Measurements from ENCODE around the gene GLYATL2. TPM values are rescaled to one million over a fixed set of nuclear protein-coding genes. Genes with fewer than 3 reads are reported as not detected.

GLYATL2 gene, protein sequence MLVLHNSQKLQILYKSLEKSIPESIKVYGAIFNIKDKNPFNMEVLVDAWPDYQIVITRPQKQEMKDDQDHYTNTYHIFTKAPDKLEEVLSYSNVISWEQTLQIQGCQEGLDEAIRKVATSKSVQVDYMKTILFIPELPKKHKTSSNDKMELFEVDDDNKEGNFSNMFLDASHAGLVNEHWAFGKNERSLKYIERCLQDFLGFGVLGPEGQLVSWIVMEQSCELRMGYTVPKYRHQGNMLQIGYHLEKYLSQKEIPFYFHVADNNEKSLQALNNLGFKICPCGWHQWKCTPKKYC
- 0.52 TPM for total RNA-seq

DNA sequence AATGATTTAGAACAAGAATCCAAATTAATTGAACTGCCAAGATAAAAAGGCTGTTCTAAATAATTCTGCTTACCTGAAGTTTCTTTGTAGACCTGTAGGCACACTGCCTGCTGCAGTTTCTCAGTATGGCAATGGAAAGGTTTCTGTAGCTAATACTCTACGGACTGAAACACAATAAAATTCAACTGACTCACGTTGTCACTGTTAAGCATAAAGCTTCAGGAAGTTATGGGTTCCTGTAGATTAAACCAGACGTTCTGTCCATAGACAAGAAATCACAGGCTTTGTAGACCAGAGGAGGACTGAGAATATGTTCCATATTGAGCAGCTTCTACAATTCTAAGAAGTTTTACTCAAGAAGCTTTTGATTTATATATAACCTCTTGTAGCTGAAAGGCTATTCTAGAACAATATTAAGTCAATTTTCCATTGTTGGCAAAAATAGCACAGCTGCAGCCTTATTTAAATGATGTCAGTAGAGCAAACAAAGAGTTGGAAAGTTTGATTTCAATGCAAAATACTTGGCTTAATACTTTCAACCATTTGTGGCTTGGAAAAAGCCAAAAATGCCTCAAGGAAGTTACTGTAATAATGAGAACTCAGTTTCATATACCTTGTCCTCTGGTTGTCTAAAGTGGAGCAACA is at the start of gene GLYATL2:
Gene GLYATL2, minus strand, starts transcription at position 344 of the 645 bp plus-strand sequence. CDS start 5,092 bp downstream, outside the sequence.
- H3K36me3 ChIP-seq (ENCODE audit: control insufficient read depth in 3 of 3, insufficient read depth in 3 of 3, low read length in 3 of 3), result no peaks in the 10 kb centered on the region
- no peak within 1 kb of the TSS for H3K27ac ChIP-seq (ENCODE audit: low read depth, low read length)
- H3K9ac ChIP-seq (ENCODE audit: low read depth in 1 of 3, low read length in 3 of 3), result no peak within 1 kb of the TSS
- H3K4me3 ChIP-seq (ENCODE audit: low read length in 3 of 3), result no peak within 1 kb of the TSS
- no peaks in the 10 kb centered on the region for H3K4me1 ChIP-seq (ENCODE audit: control insufficient read depth in 3 of 3, insufficient read depth in 3 of 3, low read length in 3 of 3)
- no peaks in the 10 kb centered on the region for H3K27me3 ChIP-seq (ENCODE audit: control insufficient read depth in 3 of 3, insufficient read depth in 3 of 3, low read length in 3 of 3)
- no peaks in the 10 kb centered on the region for H3K9me3 ChIP-seq (ENCODE audit: control insufficient read depth in 3 of 3, low read length in 3 of 3)

DNA sequence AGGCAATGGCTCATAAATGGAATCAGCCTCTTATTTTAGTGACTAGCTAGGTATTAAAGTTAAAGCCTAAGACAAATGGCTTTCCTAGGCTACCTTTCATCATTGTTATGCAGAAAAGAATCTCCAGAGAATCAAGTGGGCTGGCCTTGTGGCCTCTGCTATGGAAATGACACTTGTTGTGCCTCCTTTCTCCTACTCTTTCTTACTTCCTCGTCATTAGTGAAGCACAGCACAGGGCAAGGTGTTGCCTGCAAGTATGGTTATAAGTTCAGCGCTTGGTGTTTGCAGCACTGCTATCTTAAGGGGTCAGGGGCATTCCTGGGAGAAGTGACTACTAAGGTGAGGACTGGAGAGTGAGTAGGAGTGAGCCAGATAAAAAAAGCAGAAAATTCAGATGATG is 49.4 kb upstream of the GLYATL2 start:
- Histone ChIP-seq H3K36me3 (ENCODE audit: control insufficient read depth in 3 of 3, insufficient read depth in 3 of 3, low read length in 3 of 3) (no peaks in the 10 kb centered on the region), H3K9me3 (ENCODE audit: control insufficient read depth in 3 of 3, low read length in 3 of 3) (no peaks in the 10 kb centered on the region), H3K4me3 (ENCODE audit: low read length in 3 of 3) (no peak overlapping the region), H3K27ac (ENCODE audit: low read depth, low read length) (no peak overlapping the region), H3K27me3 (ENCODE audit: control insufficient read depth in 3 of 3, insufficient read depth in 3 of 3, low read length in 3 of 3) (no peaks in the 10 kb centered on the region), H3K9ac (ENCODE audit: low read depth in 1 of 3, low read length in 3 of 3) (no peak overlapping the region), H3K4me1 (ENCODE audit: control insufficient read depth in 3 of 3, insufficient read depth in 3 of 3, low read length in 3 of 3) (no peaks in the 10 kb centered on the region)

DNA sequence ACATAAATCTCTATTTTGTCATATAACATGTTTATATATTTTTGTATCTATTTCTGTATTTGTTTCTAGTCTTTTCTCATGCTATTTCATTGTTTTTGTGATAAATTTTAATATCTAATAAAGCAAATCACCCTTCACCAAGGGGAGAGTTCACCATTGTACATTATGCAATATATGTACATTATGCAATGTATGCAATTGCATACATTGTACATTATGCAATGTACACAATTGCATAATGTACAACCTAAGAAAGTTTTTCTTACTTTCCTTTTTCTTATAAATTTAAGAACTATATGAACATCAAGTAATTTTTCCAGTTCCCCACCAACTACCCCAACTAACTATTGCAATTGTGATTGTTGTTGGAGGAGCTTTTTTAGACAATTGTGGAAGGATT is 44.1 kb upstream of the GLYATL2 start:
- Histone ChIP-seq H3K4me3 (ENCODE audit: low read length in 3 of 3) (no peak overlapping the region), H3K36me3 (ENCODE audit: control insufficient read depth in 3 of 3, insufficient read depth in 3 of 3, low read length in 3 of 3) (no peaks in the 10 kb centered on the region), H3K4me1 (ENCODE audit: control insufficient read depth in 3 of 3, insufficient read depth in 3 of 3, low read length in 3 of 3) (no peaks in the 10 kb centered on the region), H3K27ac (ENCODE audit: low read depth, low read length) (no peak overlapping the region), H3K9me3 (ENCODE audit: control insufficient read depth in 3 of 3, low read length in 3 of 3) (no peaks in the 10 kb centered on the region), H3K9ac (ENCODE audit: low read depth in 1 of 3, low read length in 3 of 3) (no peak overlapping the region), H3K27me3 (ENCODE audit: control insufficient read depth in 3 of 3, insufficient read depth in 3 of 3, low read length in 3 of 3) (no peaks in the 10 kb centered on the region)

DNA sequence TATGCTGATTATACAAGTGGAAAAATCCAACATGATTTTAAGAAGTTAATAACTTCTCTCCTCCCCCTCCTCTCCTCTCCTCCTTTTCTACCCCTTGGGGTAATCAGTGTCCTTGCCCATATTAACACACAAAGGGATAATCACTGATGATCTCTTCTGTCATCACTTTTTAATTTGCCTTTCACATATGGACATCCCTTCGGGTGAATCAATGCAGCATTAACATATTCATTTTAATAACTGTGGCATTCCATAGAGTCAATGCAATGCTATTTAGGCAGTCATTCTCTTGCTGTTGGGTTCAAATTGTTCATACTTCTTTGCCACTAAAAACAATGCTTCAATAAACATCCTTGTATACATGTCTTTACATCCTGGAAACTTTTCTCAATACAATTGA is 42.9 kb upstream of the GLYATL2 start:
- Histone ChIP-seq H3K4me3 (ENCODE audit: low read length in 3 of 3) (no peak overlapping the region), H3K9me3 (ENCODE audit: control insufficient read depth in 3 of 3, low read length in 3 of 3) (no peaks in the 10 kb centered on the region), H3K36me3 (ENCODE audit: control insufficient read depth in 3 of 3, insufficient read depth in 3 of 3, low read length in 3 of 3) (no peaks in the 10 kb centered on the region), H3K27me3 (ENCODE audit: control insufficient read depth in 3 of 3, insufficient read depth in 3 of 3, low read length in 3 of 3) (no peaks in the 10 kb centered on the region), H3K9ac (ENCODE audit: low read depth in 1 of 3, low read length in 3 of 3) (no peak overlapping the region), H3K4me1 (ENCODE audit: control insufficient read depth in 3 of 3, insufficient read depth in 3 of 3, low read length in 3 of 3) (no peaks in the 10 kb centered on the region), H3K27ac (ENCODE audit: low read depth, low read length) (no peak overlapping the region)

DNA sequence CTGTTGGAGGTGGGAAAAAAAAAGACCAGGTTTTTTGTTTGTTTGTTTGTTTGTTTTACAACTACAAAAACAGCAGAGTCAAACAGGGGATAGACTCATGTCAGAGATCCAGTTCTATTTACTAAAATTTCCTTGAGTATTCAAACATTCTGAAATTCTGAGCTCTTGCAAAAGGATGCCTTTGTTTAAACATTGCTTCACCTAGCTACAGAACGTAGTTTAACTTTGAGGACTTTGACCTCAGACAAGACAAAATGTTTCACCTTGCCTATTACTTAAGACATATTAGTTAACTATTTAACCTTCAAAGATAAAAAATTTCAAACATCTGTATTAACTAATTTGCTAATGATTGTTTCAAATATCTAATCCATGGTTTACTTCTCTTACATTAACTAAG is 36.1 kb upstream of the GLYATL2 start:
- Histone ChIP-seq H3K27ac (ENCODE audit: low read depth, low read length) (no peak overlapping the region), H3K36me3 (ENCODE audit: control insufficient read depth in 3 of 3, insufficient read depth in 3 of 3, low read length in 3 of 3) (no peaks in the 10 kb centered on the region), H3K9ac (ENCODE audit: low read depth in 1 of 3, low read length in 3 of 3) (no peak overlapping the region), H3K4me1 (ENCODE audit: control insufficient read depth in 3 of 3, insufficient read depth in 3 of 3, low read length in 3 of 3) (no peaks in the 10 kb centered on the region), H3K9me3 (ENCODE audit: control insufficient read depth in 3 of 3, low read length in 3 of 3) (no peaks in the 10 kb centered on the region), H3K27me3 (ENCODE audit: control insufficient read depth in 3 of 3, insufficient read depth in 3 of 3, low read length in 3 of 3) (no peaks in the 10 kb centered on the region), H3K4me3 (ENCODE audit: low read length in 3 of 3) (no peak overlapping the region)

DNA sequence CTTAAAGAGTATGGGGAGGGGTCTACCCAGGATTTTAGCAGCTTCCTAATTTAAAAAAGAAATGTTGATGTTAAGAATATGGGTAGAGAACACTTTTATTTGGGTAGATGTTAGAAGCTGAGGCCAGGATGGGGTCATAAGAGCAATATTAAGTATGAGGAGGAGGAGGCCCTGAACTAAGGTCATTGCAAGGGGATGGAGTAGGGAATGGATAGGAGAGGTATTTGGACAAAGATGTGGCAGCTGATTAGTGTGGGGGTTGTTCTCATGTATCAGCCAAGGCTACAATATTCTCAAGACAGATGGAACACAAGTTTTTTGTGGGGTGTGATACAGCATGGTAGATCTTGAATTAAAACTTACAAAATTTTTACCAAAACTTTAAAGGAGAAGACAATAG is 35.7 kb upstream of the GLYATL2 start:
- H3K4me1 ChIP-seq (ENCODE audit: control insufficient read depth in 3 of 3, insufficient read depth in 3 of 3, low read length in 3 of 3), result no peaks in the 10 kb centered on the region
- H3K36me3 ChIP-seq (ENCODE audit: control insufficient read depth in 3 of 3, insufficient read depth in 3 of 3, low read length in 3 of 3), result no peaks in the 10 kb centered on the region
- no peaks in the 10 kb centered on the region for H3K9me3 ChIP-seq (ENCODE audit: control insufficient read depth in 3 of 3, low read length in 3 of 3)
- H3K4me3 ChIP-seq (ENCODE audit: low read length in 3 of 3), result no peak overlapping the region
- H3K27ac ChIP-seq (ENCODE audit: low read depth, low read length), result no peak overlapping the region
- H3K9ac ChIP-seq (ENCODE audit: low read depth in 1 of 3, low read length in 3 of 3), result no peak overlapping the region
- no peaks in the 10 kb centered on the region for H3K27me3 ChIP-seq (ENCODE audit: control insufficient read depth in 3 of 3, insufficient read depth in 3 of 3, low read length in 3 of 3)

DNA sequence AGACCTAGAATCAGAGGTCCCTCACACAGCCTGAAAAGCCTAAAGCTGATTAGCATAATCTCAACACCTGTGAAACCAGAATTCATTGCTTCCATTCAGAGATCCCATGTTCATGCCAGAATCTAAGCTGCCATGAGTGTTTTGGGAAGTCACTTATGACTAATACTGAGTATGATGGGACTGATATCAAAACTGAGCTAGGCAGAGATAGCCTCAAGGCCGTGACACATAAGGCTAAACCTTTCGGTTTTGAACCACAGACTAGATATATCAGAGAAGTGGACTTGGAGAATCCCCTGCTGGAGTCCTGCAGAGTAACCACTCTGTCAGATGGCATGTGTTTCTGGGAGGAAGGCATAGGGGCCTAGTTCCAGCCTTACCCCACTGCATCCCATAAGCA is 23.1 kb upstream of the GLYATL2 start:
- Histone ChIP-seq H3K9me3 (ENCODE audit: control insufficient read depth in 3 of 3, low read length in 3 of 3) (peaks cover 0 to 3% (median 0%) of the 10 kb centered on the region in 3 donors), H3K4me3 (ENCODE audit: low read length in 3 of 3) (no peak overlapping the region), H3K36me3 (ENCODE audit: control insufficient read depth in 3 of 3, insufficient read depth in 3 of 3, low read length in 3 of 3) (no peaks in the 10 kb centered on the region), H3K9ac (ENCODE audit: low read depth in 1 of 3, low read length in 3 of 3) (no peak overlapping the region), H3K27ac (ENCODE audit: low read depth, low read length) (no peak overlapping the region), H3K27me3 (ENCODE audit: control insufficient read depth in 3 of 3, insufficient read depth in 3 of 3, low read length in 3 of 3) (no peaks in the 10 kb centered on the region), H3K4me1 (ENCODE audit: control insufficient read depth in 3 of 3, insufficient read depth in 3 of 3, low read length in 3 of 3) (no peaks in the 10 kb centered on the region)

DNA sequence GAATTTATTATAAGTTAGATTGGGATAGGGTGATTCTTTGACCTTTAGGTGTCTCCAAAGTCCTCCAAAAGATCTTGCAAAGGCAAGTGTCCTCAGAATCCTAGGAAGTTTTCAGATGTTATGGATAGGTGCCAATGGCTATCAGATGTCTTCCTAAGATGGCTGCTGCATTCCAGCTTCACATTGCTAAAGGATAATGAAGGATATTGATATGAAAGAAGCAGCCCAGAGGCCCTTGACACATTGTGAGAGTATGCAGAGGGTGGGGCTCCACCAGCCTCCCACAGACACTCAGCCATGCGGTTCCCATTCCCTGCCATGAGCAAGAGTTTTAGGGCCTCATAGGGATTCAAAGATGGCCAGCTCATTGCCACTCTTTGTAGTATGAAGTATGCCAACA is 22.3 kb upstream of the GLYATL2 start:
- Histone ChIP-seq H3K27me3 (ENCODE audit: control insufficient read depth in 3 of 3, insufficient read depth in 3 of 3, low read length in 3 of 3) (no peaks in the 10 kb centered on the region), H3K9me3 (ENCODE audit: control insufficient read depth in 3 of 3, low read length in 3 of 3) (peaks cover 0 to 3% (median 2%) of the 10 kb centered on the region in 3 donors), H3K9ac (ENCODE audit: low read depth in 1 of 3, low read length in 3 of 3) (no peak overlapping the region), H3K27ac (ENCODE audit: low read depth, low read length) (no peak overlapping the region), H3K36me3 (ENCODE audit: control insufficient read depth in 3 of 3, insufficient read depth in 3 of 3, low read length in 3 of 3) (no peaks in the 10 kb centered on the region), H3K4me3 (ENCODE audit: low read length in 3 of 3) (no peak overlapping the region), H3K4me1 (ENCODE audit: control insufficient read depth in 3 of 3, insufficient read depth in 3 of 3, low read length in 3 of 3) (no peaks in the 10 kb centered on the region)

DNA sequence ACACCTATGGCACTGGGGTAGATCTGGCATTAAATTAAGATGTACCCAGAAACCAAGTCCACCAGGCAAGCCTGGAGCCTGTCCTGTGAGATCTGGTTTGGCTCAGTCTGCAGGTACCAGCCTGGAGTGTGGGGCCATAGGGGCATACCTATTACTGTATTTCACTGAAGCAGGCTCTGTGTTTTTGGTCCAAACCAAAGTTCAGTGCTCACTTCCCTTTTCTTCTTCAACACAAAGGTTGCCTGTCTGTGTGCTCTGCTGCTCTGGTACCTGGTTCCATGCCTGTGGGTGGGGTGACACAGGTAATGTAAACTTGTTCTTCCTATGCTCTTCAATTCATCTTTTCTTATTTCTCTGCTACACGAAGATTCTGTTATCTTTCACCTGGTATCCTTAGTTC is 19.8 kb upstream of the GLYATL2 start:
- Histone ChIP-seq H3K36me3 (ENCODE audit: control insufficient read depth in 3 of 3, insufficient read depth in 3 of 3, low read length in 3 of 3) (no peaks in the 10 kb centered on the region), H3K4me1 (ENCODE audit: control insufficient read depth in 3 of 3, insufficient read depth in 3 of 3, low read length in 3 of 3) (no peaks in the 10 kb centered on the region), H3K4me3 (ENCODE audit: low read length in 3 of 3) (no peak overlapping the region), H3K27ac (ENCODE audit: low read depth, low read length) (no peak overlapping the region), H3K9me3 (ENCODE audit: control insufficient read depth in 3 of 3, low read length in 3 of 3) (peaks cover 0 to 4% (median 3%) of the 10 kb centered on the region in 3 donors), H3K9ac (ENCODE audit: low read depth in 1 of 3, low read length in 3 of 3) (no peak overlapping the region), H3K27me3 (ENCODE audit: control insufficient read depth in 3 of 3, insufficient read depth in 3 of 3, low read length in 3 of 3) (no peaks in the 10 kb centered on the region)

DNA sequence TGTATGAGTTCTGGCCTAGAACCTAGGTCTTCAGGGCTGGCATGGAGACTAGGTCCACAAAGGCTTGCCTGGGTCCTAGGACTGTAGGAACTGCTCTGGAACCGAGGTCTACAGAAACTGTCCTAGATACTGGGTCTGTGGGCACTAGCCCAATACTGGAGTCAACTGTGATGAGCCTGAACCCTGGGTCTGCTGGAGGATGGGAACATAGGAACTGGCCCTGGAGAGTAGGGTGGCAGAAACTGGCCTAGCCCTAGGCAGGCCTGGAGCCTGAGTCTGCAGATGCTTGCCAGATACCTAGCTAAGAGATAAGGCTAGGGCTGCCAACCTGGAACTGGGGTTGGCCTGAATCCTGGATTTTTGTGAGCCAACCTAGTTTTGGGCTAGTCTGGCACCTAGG is 19.2 kb upstream of the GLYATL2 start:
- H3K9ac ChIP-seq (ENCODE audit: low read depth in 1 of 3, low read length in 3 of 3), result no peak overlapping the region
- no peak overlapping the region for H3K4me3 ChIP-seq (ENCODE audit: low read length in 3 of 3)
- no peak overlapping the region for H3K27ac ChIP-seq (ENCODE audit: low read depth, low read length)
- peaks cover 0 to 4% (median 3%) of the 10 kb centered on the region in 3 donors for H3K9me3 ChIP-seq (ENCODE audit: control insufficient read depth in 3 of 3, low read length in 3 of 3)
- no peaks in the 10 kb centered on the region for H3K36me3 ChIP-seq (ENCODE audit: control insufficient read depth in 3 of 3, insufficient read depth in 3 of 3, low read length in 3 of 3)
- no peaks in the 10 kb centered on the region for H3K27me3 ChIP-seq (ENCODE audit: control insufficient read depth in 3 of 3, insufficient read depth in 3 of 3, low read length in 3 of 3)
- H3K4me1 ChIP-seq (ENCODE audit: control insufficient read depth in 3 of 3, insufficient read depth in 3 of 3, low read length in 3 of 3), result no peaks in the 10 kb centered on the region
